NCI-H128 (cell line): ENCODE measurements around the gene CLSTN1.

ENCODE experiments used
- DNase-seq: peaks from one replicate; lab custom pipeline; 2025; ENCODE audit not compliant: unreplicated experiment; lab: John Stamatoyannopoulos, UW

The CLSTN1 gene

GRCh38 chr1:9732123-9732971 lies 91.4 kb downstream of the CLSTN1 start:
- no peak for DNase-seq

GRCh38 chr1:9731561-9731960 lies 92.2 kb downstream of the CLSTN1 start:
- DNase-seq = no peak

- no peak for DNase-seq
Measured at GRCh38 chr1:9731051-9731537, 92.7 kb downstream of the CLSTN1 start.

GRCh38 chr1:9730096-9730901 lies 93.5 kb downstream of the CLSTN1 start:
- no peak for DNase-seq

- no peak for DNase-seq
Measured at GRCh38 chr1:9729523-9729922, 94.2 kb downstream of the CLSTN1 start.

- no peak for DNase-seq
Measured at GRCh38 chr1:9728451-9729295, 95.1 kb downstream of the CLSTN1 start.

- DNase-seq = no peak
Measured at GRCh38 chr1:9726905-9727595, 96.7 kb downstream of the CLSTN1 start.

- DNase-seq = no peak
Measured at GRCh38 chr1:9726406-9726805, 97.4 kb downstream of the CLSTN1 start.

GRCh38 chr1:9724706-9725476 lies 98.9 kb downstream of the CLSTN1 start:
- peak; percentile 25 for DNase-seq

- DNase-seq = no peak
Measured at GRCh38 chr1:9723926-9724325, 99.8 kb downstream of the CLSTN1 start.

GRCh38 chr1:9723068-9723805 lies 100.5 kb downstream of the CLSTN1 start:
- no peak for DNase-seq

GRCh38 chr1:9722378-9722749 lies 101.4 kb downstream of the CLSTN1 start:
- DNase-seq = no peak

- DNase-seq = no peak
Measured at GRCh38 chr1:9721606-9722377, 102.0 kb downstream of the CLSTN1 start.

- no peak for DNase-seq
Measured at GRCh38 chr1:9720785-9721605, 102.8 kb downstream of the CLSTN1 start.

GRCh38 chr1:9719978-9720722 lies 103.6 kb downstream of the CLSTN1 start:
- no peak for DNase-seq

GRCh38 chr1:9718006-9718680 lies 105.6 kb downstream of the CLSTN1 start:
- DNase-seq = no peak
